HCT116 (cell line): ENCODE data around the gene ZNF91. TPM values are rescaled to one million over a fixed set of nuclear protein-coding genes. Genes with fewer than 3 reads are reported as not detected.
"Not testable (repeated sequence)": the region's sequence is repeated elsewhere in the genome, so short reads cannot be mapped to it uniquely, and the experiment has no call there.

Experiments
- ATAC-seq: fragments of 200-7000 bp; cut with Tn5 transposase; 2 replicates; pipeline ENCODE4 v1.9.1; 2020; ENCODE audit warnings: mild to moderate bottlenecking, moderate library complexity
- BruUV-seq: library from RNA; stranded (reverse); fragments of 400-500 nt; replicated peaks from 2 replicates; lab custom pipeline; 2021; lab: Mats Ljungman, UMichigan
- CTCF ChIA-PET: fragments of 300-600 bp; sonication (Branson Sonifier 250); formaldehyde crosslinking; loops from one replicate; lab custom pipeline; 2021; ENCODE audit warnings: antibody characterized with exemption; lab: Charles Lee
- POLR2A ChIA-PET: fragments of 300-600, 350-600 bp; sonication (Branson Sonifier 250); formaldehyde crosslinking; loops from one replicate; lab custom pipeline; 2021; ENCODE audit warnings: antibody characterized with exemption; lab: Charles Lee
- RAD21 ChIA-PET, 2 experiments: fragments of 300-600 bp; sonication (Branson Sonifier 250); formaldehyde crosslinking; loops; one replicate each; lab custom pipeline; 2023; ENCODE audit warnings: low total read pairs in 2 of 2; ENCODE audit not compliant: uncharacterized antibody in 2 of 2, unreplicated experiment in 2 of 2, low non-redundant PET in 1 of 2; lab: Charles Lee
- DNase-seq: peaks from one replicate; pipeline ENCODE4 v3.0.0-alpha.2; 2010; ENCODE audit warnings: low read depth, low spot score
- H2AFZ ChIP-seq: fragments of 200-600 bp; shearing (Covaris generic), sonication (generic); 2 replicates; pipeline ENCODE4 v1.6.1; 2017; ENCODE audit warnings: low read depth, mixed run types, mixed read lengths, antibody characterized with exemption, low read length; ENCODE audit not compliant: poor library complexity, severe bottlenecking
- H3K27ac ChIP-seq: 2 replicates; pipeline ENCODE4 v1.5.1; 2012; ENCODE audit warnings: low read depth, low read length
- H3K27me3 ChIP-seq: fragments of 200-600 bp; sonication (generic); 2 replicates; pipeline ENCODE4 v1.6.1; 2016; ENCODE audit warnings: mixed run types, low read length, mixed read lengths; ENCODE audit not compliant: insufficient read depth
- H3K36me3 ChIP-seq, 2 experiments: fragments of 200-500 bp in 1 of 2; fragments of 200-600 bp in 1 of 2; sonication (Bioruptor generic) in 1 of 2; sonication (generic) in 1 of 2; 2 replicates each; pipeline versions ENCODE4 v1.5.1 to v1.6.1; 2014 to 2016; ENCODE audit warnings: low read length in 2 of 2, inconsistent platforms in 1 of 2, mixed read lengths in 1 of 2, mixed run types in 1 of 2; ENCODE audit not compliant: insufficient read depth in 2 of 2, control insufficient read depth in 1 of 2
- H3K4me1 ChIP-seq, 2 experiments: fragments of 200-600 bp in 1 of 2; sonication (generic) in 1 of 2; 2 replicates each; pipeline versions ENCODE4 v1.5.1 to v1.6.1; 2012 to 2017; ENCODE audit warnings: low read length in 2 of 2, inconsistent platforms in 1 of 2, mild to moderate bottlenecking in 1 of 2, mixed read lengths in 1 of 2, mixed run types in 1 of 2, moderate library complexity in 1 of 2; ENCODE audit not compliant: insufficient read depth in 2 of 2, control insufficient read depth in 1 of 2
- H3K4me2 ChIP-seq: fragments of 200-600 bp; sonication (generic); 2 replicates; pipeline ENCODE4 v1.6.1; 2017; ENCODE audit warnings: mixed run types, low read length, mixed read lengths
- H3K4me3 ChIP-seq, 2 experiments: fragments of 200-600 bp in 1 of 2; sonication (generic) in 1 of 2; replicated peaks in 1 of 2; 2 replicates each; pipeline ENCODE4 v1.5.1; 2011 to 2016; ENCODE audit warnings: low read length in 2 of 2, control low read depth in 1 of 2, low read depth in 1 of 2, mild to moderate bottlenecking in 1 of 2, mixed read lengths in 1 of 2, mixed run types in 1 of 2
- H3K79me2 ChIP-seq: fragments of 200-600 bp; sonication (generic); 2 replicates; pipeline ENCODE4 v1.6.1; 2017; ENCODE audit warnings: mild to moderate bottlenecking, mixed run types, low read length, moderate library complexity, mixed read lengths; ENCODE audit not compliant: insufficient read depth
- H3K9ac ChIP-seq: fragments of 200-600 bp; sonication (generic); 2 replicates; pipeline ENCODE4 v1.6.1; 2016; ENCODE audit warnings: low read length, mixed read lengths
- H3K9me2 ChIP-seq: fragments of 200-600 bp; sonication (generic), shearing (Covaris generic); 2 replicates; pipeline ENCODE4 v1.6.1; 2017; ENCODE audit warnings: mixed run types, mild to moderate bottlenecking, moderate library complexity; ENCODE audit not compliant: insufficient read depth
- H3K9me3 ChIP-seq, 2 experiments: fragments of 200-500 bp in 1 of 2; fragments of 200-600 bp in 1 of 2; sonication (Bioruptor generic) in 1 of 2; sonication (generic) in 1 of 2; 2 replicates each; pipeline ENCODE4 v1.6.1; 2014 to 2017; ENCODE audit warnings: low read length in 2 of 2, mixed read lengths in 2 of 2, inconsistent platforms in 1 of 2, low read depth in 1 of 2, mild to moderate bottlenecking in 1 of 2, mixed run types in 1 of 2, moderate library complexity in 1 of 2; ENCODE audit not compliant: control insufficient read depth in 1 of 2, insufficient read depth in 1 of 2
- H4K20me1 ChIP-seq: fragments of 200-600 bp; sonication (generic), shearing (Covaris generic); 2 replicates; pipeline ENCODE4 v1.6.1; 2017; ENCODE audit warnings: mixed run types, mild to moderate bottlenecking, moderate library complexity; ENCODE audit not compliant: insufficient read depth
- ELF1 ChIP-seq: IDR thresholded peaks from 2 replicates; pipeline ENCODE4 v1.6.1; 2012; ENCODE audit warnings: low read depth, borderline replicate concordance
- FOSL1 ChIP-seq: IDR thresholded peaks from 2 replicates; pipeline ENCODE4 v1.6.1; 2012; ENCODE audit warnings: low read depth
- YY1 ChIP-seq: IDR thresholded peaks from 2 replicates; pipeline ENCODE4 v1.6.1; 2011; ENCODE audit warnings: low read length, low read depth, moderate library complexity, mild to moderate bottlenecking; ENCODE audit not compliant: insufficient replicate concordance; ENCODE audit errors: extremely low read depth
- intact Hi-C: fragments of 100-400 bp; cut with micrococcal nuclease; formaldehyde crosslinking; loops from 2 replicates; pipeline ENCODE4 v1.10.0; 2022
- total RNA-seq: library from RNA; stranded (reverse); gene quantifications from one replicate; pipeline ENCODE4 v1.2.1, GENCODE V29; 2021; ENCODE audit not compliant: unreplicated experiment

The ZNF91 gene
- total RNA-seq, 1 experiment from 2014 or later, result 12.3 TPM

- TF ChIP-seq YY1 (no peak), ELF1 (no peak), FOSL1 (no peak)
- DNase-seq, result no peak
Measured at GRCh38 chr19:23321953-23322549, 73.2 kb downstream of the ZNF91 start.

GRCh38 chr19:23321403-23321802 is 73.9 kb downstream of the ZNF91 start:
- H3K9ac ChIP-seq, H3K4me2 ChIP-seq, H4K20me1 ChIP-seq, H3K79me2 ChIP-seq, H3K4me3 ChIP-seq, H2AFZ ChIP-seq, H3K4me1 ChIP-seq, H3K27me3 ChIP-seq, H3K9me2 ChIP-seq, BruUV-seq, DNase-seq, intact Hi-C loops, POLR2A ChIA-PET, CTCF ChIA-PET, H3K27ac ChIP-seq, RAD21 ChIA-PET, ATAC-seq, H3K36me3 ChIP-seq, H3K9me3 ChIP-seq: not testable (repeated sequence)

More at GRCh38 chr19:23321953-23322549, 73.2 kb downstream of the ZNF91 start:
- intact Hi-C loops, result no loop called here
- no TSS peak for BruUV-seq
- Histone ChIP-seq H3K9ac (no peak overlapping the region), H2AFZ (no peak overlapping the region), H3K4me3 (no peak overlapping the region), H3K27me3 (no peaks in the 10 kb centered on the region), H4K20me1 (no peaks in the 10 kb centered on the region), H3K9me2 (no peaks in the 10 kb centered on the region), H3K4me2 (no peak overlapping the region), H3K36me3 (no peaks in the 10 kb centered on the region), H3K9me3 (peaks cover 0 to 8% of the 10 kb centered on the region in 2 experiments; a peak in 1 of 4 replicates), H3K4me1 (no peaks in the 10 kb centered on the region), H3K27ac (no peak overlapping the region), H3K79me2 (no peaks in the 10 kb centered on the region)
- ATAC-seq, result no peak
- RAD21 ChIA-PET, result no interaction called here
- POLR2A ChIA-PET, result no interaction called here
- CTCF ChIA-PET, result no interaction called here

GRCh38 chr19:23319571-23319970 is 75.7 kb downstream of the ZNF91 start:
- intact Hi-C loops, H3K4me2 ChIP-seq, H2AFZ ChIP-seq, H3K9ac ChIP-seq, H3K27ac ChIP-seq, H3K9me3 ChIP-seq, H3K27me3 ChIP-seq, H3K4me1 ChIP-seq, H3K79me2 ChIP-seq, RAD21 ChIA-PET, POLR2A ChIA-PET, H3K36me3 ChIP-seq, H3K4me3 ChIP-seq, DNase-seq, BruUV-seq, H4K20me1 ChIP-seq, CTCF ChIA-PET, H3K9me2 ChIP-seq, ATAC-seq: not testable (repeated sequence)

- H3K27ac ChIP-seq, H3K9me2 ChIP-seq, ATAC-seq, BruUV-seq, H3K9me3 ChIP-seq, H4K20me1 ChIP-seq, H3K27me3 ChIP-seq, H3K4me2 ChIP-seq, H3K79me2 ChIP-seq, DNase-seq, H3K4me3 ChIP-seq, CTCF ChIA-PET, POLR2A ChIA-PET, RAD21 ChIA-PET, H3K4me1 ChIP-seq, H3K36me3 ChIP-seq, intact Hi-C loops, H2AFZ ChIP-seq, H3K9ac ChIP-seq: not testable (repeated sequence)
Measured at GRCh38 chr19:23318941-23319340, 76.3 kb downstream of the ZNF91 start.
